H4 (cell line): ENCODE measurements around the gene CCL11. TPM values are rescaled to one million over a fixed set of nuclear protein-coding genes. Genes with fewer than 3 reads are reported as not detected.

Source experiments
- DNase-seq: peaks from one replicate; pipeline ENCODE4 v3.0.0-alpha.2; 2015; ENCODE audit warnings: low spot score
- total RNA-seq: library from RNA; depleted of rRNA; stranded (reverse); fragments of >200 nt; shearing (Covaris generic); gene quantifications from 2 replicates; pipeline ENCODE4 v1.2.3, GENCODE V29; 2014; rRNA removed

CCL11 gene
- not detected in 2 replicates for total RNA-seq

- no peak for DNase-seq
Observed at GRCh38 chr17:34285286-34285792, at the start of gene CCL11. Gene CCL11, plus strand, starts transcription at chr17:34285742. Its CDS starts 67 bp downstream, at chr17:34285809.

DNA sequence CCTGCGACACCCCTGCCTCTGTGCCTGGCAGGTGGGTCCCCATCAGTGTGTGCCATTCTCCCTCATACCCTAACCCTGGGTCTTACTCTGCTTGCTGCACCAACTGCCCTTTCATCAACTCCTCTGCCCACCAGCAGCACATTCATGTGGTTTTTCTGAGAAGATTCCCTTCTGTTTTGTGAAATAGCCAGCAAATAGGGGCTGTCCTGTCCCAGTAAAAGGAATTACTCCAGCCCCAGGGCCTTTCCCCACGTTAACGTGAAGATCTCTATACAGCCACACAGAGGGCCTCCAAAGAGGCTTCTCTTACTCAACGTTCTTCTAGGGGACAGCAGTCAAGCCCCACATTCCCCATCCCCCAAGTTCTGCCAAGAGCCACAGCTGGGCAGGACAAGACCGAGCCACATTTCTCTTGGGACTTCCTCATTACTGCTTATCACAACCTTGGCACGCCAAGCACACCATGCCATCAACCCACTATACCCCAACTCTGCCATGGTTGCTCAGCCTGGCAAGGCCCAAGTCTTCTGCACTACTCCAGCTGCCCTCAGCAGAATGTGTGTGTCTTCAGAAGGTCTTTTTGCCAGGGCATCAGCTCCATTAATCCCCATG, 49.2 kb upstream of the CCL11 start:
- DNase-seq: no peak

DNA sequence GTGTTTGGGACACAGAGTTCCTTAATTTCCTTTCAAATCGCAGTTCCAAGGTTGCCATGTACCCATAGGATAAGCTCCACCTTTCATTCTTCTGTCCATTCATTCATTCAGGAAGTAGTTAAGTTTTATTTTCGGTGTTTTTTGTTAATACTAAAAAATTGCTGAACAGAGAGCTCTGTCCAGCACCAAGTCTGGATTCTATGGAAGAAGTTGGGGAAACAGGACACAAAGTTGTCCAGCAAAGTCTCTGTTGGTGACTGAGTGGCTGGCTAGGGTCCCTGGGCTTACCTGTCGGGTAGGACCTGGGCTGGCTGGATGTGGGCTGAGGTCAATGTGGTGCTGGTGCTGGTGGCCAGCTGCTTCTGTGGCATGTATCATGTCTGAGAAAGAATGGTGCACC, 48.1 kb upstream of the CCL11 start:
- no peak for DNase-seq

DNA sequence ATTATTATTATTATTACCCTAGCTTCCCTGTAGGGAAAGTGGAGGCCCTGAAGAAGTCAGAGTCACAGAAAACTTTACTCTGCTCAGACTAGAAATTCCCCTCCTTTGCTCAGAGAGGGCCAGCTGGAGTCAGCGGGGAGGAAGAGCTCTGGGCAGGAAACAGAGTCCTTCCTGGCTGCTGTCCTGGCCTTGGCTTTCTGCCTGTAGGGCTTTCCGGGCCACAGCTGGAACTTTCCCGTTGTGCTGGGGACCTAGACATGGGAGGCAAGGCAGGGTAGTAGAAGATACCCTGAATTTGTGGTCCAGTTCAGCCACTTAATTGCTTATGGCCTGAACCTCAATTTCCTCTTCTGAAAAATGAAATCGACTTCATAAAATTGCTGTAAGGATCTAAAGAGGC, 44.5 kb upstream of the CCL11 start:
- no peak for DNase-seq

GRCh38 chr17:34242587-34243363, 42.8 kb upstream of the CCL11 start:
- DNase-seq: no peak

- no peak for DNase-seq
Observed at GRCh38 chr17:34243364-34244320, 41.9 kb upstream of the CCL11 start.

GRCh38 chr17:34245351-34245905, 40.1 kb upstream of the CCL11 start:
- no peak for DNase-seq

DNA sequence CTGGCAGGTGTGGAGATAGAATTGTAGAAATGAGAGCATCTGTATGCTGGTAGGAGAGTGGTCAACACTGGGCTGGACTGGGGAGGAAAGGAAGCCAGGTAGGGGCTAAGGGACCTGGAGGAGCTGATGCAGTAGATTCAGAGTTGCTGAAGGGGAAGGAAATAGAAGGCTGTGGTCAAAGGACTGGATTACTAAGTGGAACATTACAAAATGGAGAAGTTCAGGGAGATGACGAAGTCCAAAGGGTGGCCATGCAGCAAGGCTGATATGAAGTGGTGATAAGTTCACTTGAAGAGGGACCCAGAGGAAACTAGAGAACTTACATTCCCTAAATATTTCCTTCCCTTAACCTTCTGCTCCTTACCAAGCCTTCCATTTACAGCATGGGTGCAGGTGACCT, 39.1 kb upstream of the CCL11 start:
- no peak for DNase-seq

DNA sequence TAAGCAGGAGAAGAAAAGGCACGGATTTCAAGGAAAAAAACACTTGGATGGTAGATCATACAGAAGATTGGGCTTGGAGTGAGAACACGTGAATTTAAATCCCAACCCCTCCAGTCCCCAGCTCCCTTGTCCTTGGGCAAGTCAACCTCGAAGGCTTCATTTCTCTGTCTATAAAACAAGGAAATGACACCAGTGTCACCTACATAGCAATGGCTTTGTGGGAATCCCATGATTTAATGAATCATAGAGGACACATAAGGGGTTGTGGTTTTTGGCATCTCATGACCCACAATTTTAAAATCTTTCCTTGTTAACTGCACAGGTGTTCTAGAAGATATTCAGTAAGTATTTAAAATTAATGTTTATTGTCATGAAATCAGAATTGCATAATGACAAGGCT, 38.7 kb upstream of the CCL11 start:
- no peak for DNase-seq

GRCh38 chr17:34248511-34249024, 37.0 kb upstream of the CCL11 start:
- DNase-seq: no peak

GRCh38 chr17:34249061-34249460, 36.5 kb upstream of the CCL11 start:
- DNase-seq: no peak

DNA sequence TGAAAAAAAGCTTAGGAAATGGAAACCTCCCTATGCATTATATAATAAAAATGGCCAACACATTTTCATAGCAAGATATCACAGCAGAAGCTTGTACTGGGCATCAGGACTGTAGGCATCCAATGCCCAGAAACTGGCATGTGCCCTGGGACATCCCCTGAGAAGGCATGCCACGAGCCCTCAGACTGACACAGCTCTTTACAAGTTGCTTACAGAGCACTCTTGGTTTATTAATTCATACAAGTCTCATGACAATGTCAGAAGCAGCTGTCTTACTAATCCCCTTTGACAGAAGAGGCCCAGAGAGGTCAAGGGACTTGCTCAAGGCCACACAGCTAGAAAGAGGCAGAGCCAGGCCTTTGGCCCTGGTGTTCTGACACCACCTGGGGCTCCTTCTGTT, 36.1 kb upstream of the CCL11 start:
- DNase-seq: no peak

DNA sequence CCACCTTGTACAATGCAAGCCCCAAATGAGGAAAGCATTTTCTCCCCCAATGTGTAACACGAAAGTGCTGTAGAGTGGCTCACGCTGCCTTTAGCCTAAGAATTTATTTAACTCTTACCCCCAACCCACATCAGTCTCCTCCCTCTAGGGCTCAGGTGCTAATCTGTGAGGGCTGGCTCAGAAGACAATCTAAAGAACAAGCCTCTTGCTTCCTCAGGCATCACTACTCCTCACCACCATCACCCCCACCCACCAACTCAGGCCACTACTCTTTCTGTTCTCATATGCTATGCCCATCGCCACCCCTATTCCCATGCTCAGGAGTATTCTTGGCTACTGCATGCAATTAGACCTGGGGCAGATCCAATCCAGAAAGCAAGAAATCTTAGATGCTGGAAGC, 34.4 kb upstream of the CCL11 start:
- DNase-seq: no peak

- no peak for DNase-seq
Observed at GRCh38 chr17:34252095-34252443, 33.5 kb upstream of the CCL11 start.

DNA sequence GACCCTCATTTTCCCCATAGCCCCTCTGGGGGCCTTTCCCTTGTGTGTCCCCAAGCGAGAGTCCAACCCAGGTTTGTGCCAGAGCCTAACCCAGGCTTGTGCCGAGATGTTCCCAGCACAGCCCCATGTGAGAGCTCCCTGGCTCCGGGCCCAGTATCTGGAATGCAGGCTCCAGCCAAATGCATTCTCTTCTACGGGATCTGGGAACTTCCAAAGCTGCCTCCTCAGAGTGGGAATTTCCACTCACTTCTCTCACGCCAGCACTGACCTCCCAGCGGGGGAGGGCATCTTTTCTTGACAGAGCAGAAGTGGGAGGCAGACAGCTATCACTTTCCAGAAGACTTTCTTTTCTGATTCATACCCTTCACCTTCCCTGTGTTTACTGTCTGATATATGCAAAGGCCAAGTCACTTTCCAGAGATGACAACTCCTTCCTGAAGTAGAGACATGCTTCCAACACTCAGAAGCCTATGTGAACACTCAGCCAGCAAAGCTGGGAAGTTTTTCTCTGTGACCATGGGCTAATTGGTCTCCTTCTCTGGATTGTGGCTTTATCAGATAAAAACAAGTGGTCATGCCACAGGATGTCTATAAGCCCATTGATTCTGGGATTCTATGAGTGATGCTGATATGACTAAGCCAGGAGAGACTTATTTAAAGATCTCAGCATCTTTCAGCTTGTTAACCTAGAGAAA, 33.0 kb upstream of the CCL11 start:
- DNase-seq: peak; percentile 78

DNA sequence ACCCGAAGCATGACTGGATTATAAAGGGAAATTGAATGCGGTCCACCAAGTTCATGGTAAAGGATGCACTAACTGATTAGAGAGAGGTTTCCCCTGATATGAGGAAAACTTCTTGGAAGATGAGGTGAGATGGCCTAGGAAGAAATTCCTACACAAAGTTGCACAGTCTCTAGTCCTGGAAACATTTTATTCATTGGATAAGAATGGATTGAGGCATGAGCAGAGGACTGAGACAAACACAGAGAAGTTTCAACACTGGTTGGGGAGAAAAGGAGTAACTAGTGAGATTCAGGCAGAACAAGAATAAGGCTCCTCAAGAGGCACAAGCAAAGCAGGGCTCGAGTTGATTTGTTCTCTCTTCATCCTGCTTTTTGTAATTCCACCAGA, 32.4 kb upstream of the CCL11 start:
- DNase-seq: no peak

- DNase-seq: no peak
Observed at GRCh38 chr17:34254146-34254545, 31.4 kb upstream of the CCL11 start.

- peak; percentile 92 for DNase-seq
Observed at GRCh38 chr17:34254651-34255380, 30.7 kb upstream of the CCL11 start, which contains the start of gene CCL2. Gene CCL2, plus strand, starts transcription at chr17:34255285. Its CDS starts 65 bp downstream, at chr17:34255350.

GRCh38 chr17:34255381-34255732, 30.2 kb upstream of the CCL11 start:
- no peak for DNase-seq

- no peak for DNase-seq
Observed at GRCh38 chr17:34255841-34256240, 29.7 kb upstream of the CCL11 start.
